Peyer's patch (tissue), 4 donors: Measurements from ENCODE around the gene SYNPO2. TPM values are rescaled to one million over a fixed set of nuclear protein-coding genes. Genes with fewer than 3 reads are reported as not detected.
A peak's percentile ranks its signal among the peaks of the same experiment; 100 is the strongest.

Source experiments
- DNase-seq, 3 donors: peaks; one replicate each; pipeline ENCODE4 v3.0.0-alpha.2; 2017 to 2019
- H3K27ac ChIP-seq, 4 donors: fragments of 200-600 bp; sonication (generic); one replicate each; pipeline ENCODE4 v1.5.1; 2016 to 2019
- H3K27me3 ChIP-seq, 2 donors: fragments of 200-600 bp; sonication (generic); one replicate each; pipeline ENCODE4 v1.5.1; 2019
- H3K36me3 ChIP-seq, 3 donors: fragments of 200-600 bp; sonication (generic); one replicate each; pipeline ENCODE4 v1.5.1; 2016 to 2019
- H3K4me1 ChIP-seq, 4 donors: fragments of 200-600 bp; sonication (generic); one replicate each; pipeline ENCODE4 v1.5.1; 2016 to 2019
- H3K4me3 ChIP-seq, 4 donors: fragments of 200-600 bp; sonication (generic); 1 replicate in 3 of 4; 2 replicates in 1 of 4; pipeline ENCODE4 v1.5.1; 2016 to 2019; ENCODE audit warnings: mild to moderate bottlenecking in 1 of 4
- H3K9me3 ChIP-seq, 4 donors: fragments of 200-600 bp; sonication (generic); one replicate each; pipeline ENCODE4 v1.5.1; 2016 to 2019; ENCODE audit warnings: mild to moderate bottlenecking in 1 of 4
- POLR2A ChIP-seq, 2 donors: fragments of 450-650 bp; IDR thresholded peaks; one replicate each; pipeline ENCODE4 v1.5.1; 2017; ENCODE audit warnings: antibody characterized with exemption in 2 of 2, mild to moderate bottlenecking in 2 of 2, moderate library complexity in 2 of 2
- total RNA-seq, 4 donors: library from RNA; depleted of rRNA; stranded (reverse); fragments of >200 nt; gene quantifications; one replicate each; pipeline ENCODE4 v1.1.0, GENCODE V29; 2016
- TF ChIP-seq, protein P1 (sequence below), 6 experiments: fragments of 450-650 bp in 4 of 6; fragments of 200-600 bp in 2 of 6; sonication (generic) in 1 of 6; IDR thresholded peaks; one replicate each; pipeline ENCODE4 v1.5.1; 2017 to 2019; ENCODE audit warnings: antibody characterized with exemption in 6 of 6, mild to moderate bottlenecking in 3 of 6, moderate library complexity in 1 of 6

The SYNPO2 gene
- total RNA-seq, 4 donors from 2014 or later = 24.9 to 77.6 (median 41.1) TPM

- Histone ChIP-seq H3K4me3 (no peak overlapping the region), H3K27ac (peak overlapping the region in 2 of 4 donors; percentile 13 to 70), H3K9me3 (no peaks in the 10 kb centered on the region), H3K36me3 (no peaks in the 10 kb centered on the region), H3K4me1 (peaks cover 0 to 6% (median 0%) of the 10 kb centered on the region in 4 donors), H3K27me3 (no peaks in the 10 kb centered on the region)
- no peak for DNase-seq
- TF ChIP-seq, protein P1, sequence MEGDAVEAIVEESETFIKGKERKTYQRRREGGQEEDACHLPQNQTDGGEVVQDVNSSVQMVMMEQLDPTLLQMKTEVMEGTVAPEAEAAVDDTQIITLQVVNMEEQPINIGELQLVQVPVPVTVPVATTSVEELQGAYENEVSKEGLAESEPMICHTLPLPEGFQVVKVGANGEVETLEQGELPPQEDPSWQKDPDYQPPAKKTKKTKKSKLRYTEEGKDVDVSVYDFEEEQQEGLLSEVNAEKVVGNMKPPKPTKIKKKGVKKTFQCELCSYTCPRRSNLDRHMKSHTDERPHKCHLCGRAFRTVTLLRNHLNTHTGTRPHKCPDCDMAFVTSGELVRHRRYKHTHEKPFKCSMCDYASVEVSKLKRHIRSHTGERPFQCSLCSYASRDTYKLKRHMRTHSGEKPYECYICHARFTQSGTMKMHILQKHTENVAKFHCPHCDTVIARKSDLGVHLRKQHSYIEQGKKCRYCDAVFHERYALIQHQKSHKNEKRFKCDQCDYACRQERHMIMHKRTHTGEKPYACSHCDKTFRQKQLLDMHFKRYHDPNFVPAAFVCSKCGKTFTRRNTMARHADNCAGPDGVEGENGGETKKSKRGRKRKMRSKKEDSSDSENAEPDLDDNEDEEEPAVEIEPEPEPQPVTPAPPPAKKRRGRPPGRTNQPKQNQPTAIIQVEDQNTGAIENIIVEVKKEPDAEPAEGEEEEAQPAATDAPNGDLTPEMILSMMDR (IDR thresholded peaks at IDR 0.05) = no peak
- TF ChIP-seq POLR2A (IDR thresholded peaks at IDR 0.05) = no peak
Observed at GRCh38 chr4:118957722-118958445, 69.2 kb downstream of the SYNPO2 start.

GRCh38 chr4:118962540-118962939, 73.9 kb downstream of the SYNPO2 start:
- no peak for DNase-seq
- Histone ChIP-seq H3K27me3 (no peaks in the 10 kb centered on the region), H3K36me3 (no peaks in the 10 kb centered on the region), H3K4me1 (peaks cover 0 to 7% (median 0%) of the 10 kb centered on the region in 4 donors), H3K9me3 (no peaks in the 10 kb centered on the region), H3K27ac (peak overlapping the region in 1 of 4 donors; percentile 13), H3K4me3 (no peak overlapping the region)
- TF ChIP-seq, protein P1 (IDR thresholded peaks at IDR 0.05) = no peak
- no peak for TF ChIP-seq POLR2A (IDR thresholded peaks at IDR 0.05)

DNA sequence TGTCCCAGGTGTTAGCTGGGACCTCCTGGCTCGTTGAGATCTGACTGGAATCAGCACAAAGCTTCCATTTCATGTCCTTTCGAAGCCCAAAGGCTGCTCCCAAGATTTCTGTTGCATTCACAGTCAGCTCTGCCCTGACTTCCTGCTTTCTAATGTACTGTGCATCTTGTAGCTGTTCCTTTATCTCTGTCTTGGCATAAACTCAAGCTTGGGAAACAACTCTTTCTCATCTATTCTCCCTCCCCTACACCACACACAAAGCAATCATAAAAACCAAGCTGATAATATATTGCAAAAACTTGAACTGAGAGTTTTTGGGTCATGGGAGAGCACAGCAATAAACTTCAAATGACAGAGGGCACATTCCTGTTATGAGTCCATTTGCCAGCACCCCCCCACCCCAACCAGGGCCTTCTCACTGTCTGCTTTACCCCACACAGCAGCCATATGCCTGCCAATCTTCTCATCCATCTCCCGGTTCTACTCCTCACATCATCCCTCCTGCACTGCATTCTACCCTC, 76.3 kb downstream of the SYNPO2 start:
- H3K4me1 ChIP-seq = peaks cover 0 to 18% (median 0%) of the 10 kb centered on the region in 4 donors
- no peaks in the 10 kb centered on the region for H3K36me3 ChIP-seq
- TF ChIP-seq, protein P1 (IDR thresholded peaks at IDR 0.05) = no peak
- TF ChIP-seq POLR2A (IDR thresholded peaks at IDR 0.05) = no peak
- H3K27me3 ChIP-seq = no peaks in the 10 kb centered on the region
- no peak overlapping the region for H3K4me3 ChIP-seq
- no peaks in the 10 kb centered on the region for H3K9me3 ChIP-seq
- no peak for DNase-seq
- peak overlapping the region in 2 of 4 donors; percentile 62 to 76 for H3K27ac ChIP-seq

DNA sequence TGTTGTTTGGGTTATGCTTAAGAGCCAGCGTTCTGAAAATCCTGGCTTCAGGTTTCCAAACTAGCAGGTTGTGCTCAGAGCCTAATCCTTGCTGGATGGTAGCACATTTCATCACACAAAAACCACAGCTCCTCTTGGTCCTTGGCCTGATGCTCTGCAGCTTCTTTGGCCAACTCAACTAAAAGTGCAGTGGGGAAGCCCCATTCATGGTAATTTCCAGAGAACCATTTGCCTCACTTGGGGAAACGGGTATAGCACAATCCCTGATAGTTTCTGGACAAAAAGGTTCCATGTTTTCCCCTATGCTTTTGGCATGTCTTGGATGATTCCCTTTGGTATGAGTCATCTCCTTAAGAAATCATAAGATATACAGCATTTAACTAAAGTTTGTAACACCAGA, 78.7 kb downstream of the SYNPO2 start:
- Histone ChIP-seq H3K4me3 (no peak overlapping the region), H3K27me3 (no peaks in the 10 kb centered on the region), H3K36me3 (no peaks in the 10 kb centered on the region), H3K9me3 (no peaks in the 10 kb centered on the region), H3K27ac (peak overlapping the region in 3 of 4 donors; percentile 56 to 76 (median 59)), H3K4me1 (peaks cover 0 to 18% (median 0%) of the 10 kb centered on the region in 4 donors)
- TF ChIP-seq, protein P1 (IDR thresholded peaks at IDR 0.05) = no peak
- TF ChIP-seq POLR2A (IDR thresholded peaks at IDR 0.05) = no peak
- no peak for DNase-seq

- TF ChIP-seq, protein P1 (IDR thresholded peaks at IDR 0.05) = no peak
- TF ChIP-seq POLR2A (IDR thresholded peaks at IDR 0.05) = no peak
- Histone ChIP-seq H3K4me3 (no peak overlapping the region), H3K36me3 (no peaks in the 10 kb centered on the region), H3K4me1 (peaks cover 0 to 18% (median 0%) of the 10 kb centered on the region in 4 donors), H3K27me3 (no peaks in the 10 kb centered on the region), H3K9me3 (no peaks in the 10 kb centered on the region), H3K27ac (peak overlapping the region; percentile 49 to 76 (median 62))
- DNase-seq = peak in 2 of 3 donors; percentile 37 to 68
Observed at GRCh38 chr4:118968005-118968404, 79.4 kb downstream of the SYNPO2 start.
